Hepatocyte (in vitro differentiated cells): ENCODE data around the gene PRND. TPM values are rescaled to one million over a fixed set of nuclear protein-coding genes. Genes with fewer than 3 reads are reported as not detected.

ENCODE experiments used
- DNase-seq: peaks from one replicate; pipeline ENCODE4 v3.0.0-alpha.2; 2016; ENCODE audit warnings: low spot score
- H2AFZ ChIP-seq: fragments of 200-600 bp; sonication (generic); 2 replicates; pipeline ENCODE4 v1.6.0; 2016; ENCODE audit warnings: antibody characterized with exemption, mild to moderate bottlenecking
- H3K27ac ChIP-seq: fragments of 200-600 bp; sonication (generic); 2 replicates; pipeline ENCODE4 v1.5.1; 2016; ENCODE audit warnings: mild to moderate bottlenecking
- H3K27me3 ChIP-seq: fragments of 200-600 bp; sonication (generic); 2 replicates; pipeline ENCODE4 v1.6.1; 2016
- H3K36me3 ChIP-seq: fragments of 200-600 bp; sonication (generic); replicated peaks from 2 replicates; pipeline ENCODE4 v1.5.1; 2016; ENCODE audit warnings: low read depth; ENCODE audit not compliant: insufficient read depth
- H3K4me1 ChIP-seq: fragments of 200-600 bp; sonication (generic); 2 replicates; pipeline ENCODE4 v1.5.1; 2016; ENCODE audit warnings: mild to moderate bottlenecking, moderate library complexity; ENCODE audit not compliant: insufficient read depth
- H3K4me2 ChIP-seq: fragments of 200-600 bp; sonication (generic); 2 replicates; pipeline ENCODE4 v1.6.0; 2016
- H3K4me3 ChIP-seq: fragments of 200-600 bp; sonication (generic); 2 replicates; pipeline ENCODE4 v1.5.1; 2016; ENCODE audit warnings: mild to moderate bottlenecking
- H3K79me2 ChIP-seq: fragments of 200-600 bp; sonication (generic); 2 replicates; pipeline ENCODE4 v1.6.0; 2017; ENCODE audit warnings: mild to moderate bottlenecking
- H3K9me2 ChIP-seq: fragments of 200-600 bp; sonication (generic); replicated peaks from 2 replicates; pipeline ENCODE4 v1.6.0; 2017; ENCODE audit warnings: mild to moderate bottlenecking; ENCODE audit not compliant: insufficient read depth
- H3K9me3 ChIP-seq: fragments of 200-600 bp; sonication (generic); 2 replicates; pipeline ENCODE4 v1.5.1; 2016; ENCODE audit warnings: low read depth, mild to moderate bottlenecking
- H4K20me1 ChIP-seq: fragments of 200-600 bp; sonication (generic); 2 replicates; pipeline ENCODE4 v1.6.0; 2016; ENCODE audit warnings: mild to moderate bottlenecking; ENCODE audit not compliant: insufficient read depth, poor library complexity, severe bottlenecking
- EZH2 ChIP-seq: fragments of 200-600 bp; sonication (generic); IDR thresholded peaks from 2 replicates; pipeline ENCODE4 v1.6.1; 2016; ENCODE audit warnings: antibody characterized with exemption, mild to moderate bottlenecking, borderline replicate concordance
- EZH2phosphoT487 ChIP-seq: fragments of 200-600 bp; sonication (generic); IDR thresholded peaks from one replicate; pipeline ENCODE4 v1.6.1; 2018; ENCODE audit warnings: antibody characterized with exemption, mild to moderate bottlenecking, low read depth, moderate library complexity; ENCODE audit not compliant: unreplicated experiment, severe bottlenecking
- WGBS: methylation state at CpG from one replicate; pipeline ENCODE4 v1.1.6; 2016; ENCODE audit warnings: low lambda C conversion rate; ENCODE audit errors: missing lambda C conversion rate; 5-methylcytosine and 5-hydroxymethylcytosine counted together
- polyA plus RNA-seq: library from polyadenylated mRNA; unstranded; fragments of >200 nt; fragmentation: Nextera tagmentation; extraction: Ambion mirVana; gene quantifications from 2 replicates; pipeline ENCODE4 v1.2.1, GENCODE V29; 2016
- total RNA-seq: library from RNA; depleted of rRNA; stranded (reverse); fragments of >200 nt; gene quantifications from 2 replicates; pipeline ENCODE4 v1.2.3, GENCODE V29; 2014
- TF ChIP-seq, protein P1 (sequence below): fragments of 200-600 bp; sonication (generic); IDR thresholded peaks from 2 replicates; pipeline ENCODE4 v1.5.1; 2016; ENCODE audit warnings: antibody characterized with exemption, mild to moderate bottlenecking; ENCODE audit not compliant: poor library complexity

The PRND gene
- total and polyA plus RNA-seq, 2 experiments from 2014 or later, result 0.34 to 0.70 TPM

DNA sequence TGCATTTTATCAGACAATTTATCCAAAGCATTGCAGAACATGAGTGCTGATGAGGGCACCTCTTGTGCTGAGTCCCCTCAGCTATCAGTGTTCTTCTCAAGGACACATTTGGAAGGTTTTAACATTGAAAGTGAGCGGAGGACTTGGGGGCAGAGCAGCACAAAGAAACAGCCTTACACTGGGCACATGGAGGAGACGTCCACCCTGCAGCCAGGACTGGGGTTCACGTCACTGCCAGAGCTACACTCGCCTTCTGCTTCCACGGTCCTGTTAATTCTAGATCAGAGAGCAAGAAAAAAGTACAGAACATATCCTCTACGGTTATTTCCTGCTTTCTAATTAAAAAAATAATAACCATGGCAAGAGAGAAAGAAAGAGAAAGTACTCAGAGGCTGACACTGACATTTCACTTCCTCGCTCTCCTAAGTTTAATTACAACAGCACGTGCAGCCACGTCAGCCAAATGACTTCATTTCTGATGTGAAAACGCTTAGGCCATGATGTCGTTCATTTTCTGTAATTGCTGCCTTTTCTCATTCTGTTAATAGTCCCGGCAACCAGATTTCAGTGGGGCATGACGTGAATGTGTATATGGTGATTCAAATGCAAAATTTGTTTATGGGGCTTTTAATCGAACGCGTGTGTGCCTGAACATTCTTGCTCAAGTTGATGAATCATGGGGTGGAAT is 5.1 kb downstream of the PRND start:
- no peaks in the 10 kb centered on the region for H4K20me1 ChIP-seq
- no peak for TF ChIP-seq EZH2phosphoT487
- TF ChIP-seq EZH2, result no peak
- TF ChIP-seq, protein P1, sequence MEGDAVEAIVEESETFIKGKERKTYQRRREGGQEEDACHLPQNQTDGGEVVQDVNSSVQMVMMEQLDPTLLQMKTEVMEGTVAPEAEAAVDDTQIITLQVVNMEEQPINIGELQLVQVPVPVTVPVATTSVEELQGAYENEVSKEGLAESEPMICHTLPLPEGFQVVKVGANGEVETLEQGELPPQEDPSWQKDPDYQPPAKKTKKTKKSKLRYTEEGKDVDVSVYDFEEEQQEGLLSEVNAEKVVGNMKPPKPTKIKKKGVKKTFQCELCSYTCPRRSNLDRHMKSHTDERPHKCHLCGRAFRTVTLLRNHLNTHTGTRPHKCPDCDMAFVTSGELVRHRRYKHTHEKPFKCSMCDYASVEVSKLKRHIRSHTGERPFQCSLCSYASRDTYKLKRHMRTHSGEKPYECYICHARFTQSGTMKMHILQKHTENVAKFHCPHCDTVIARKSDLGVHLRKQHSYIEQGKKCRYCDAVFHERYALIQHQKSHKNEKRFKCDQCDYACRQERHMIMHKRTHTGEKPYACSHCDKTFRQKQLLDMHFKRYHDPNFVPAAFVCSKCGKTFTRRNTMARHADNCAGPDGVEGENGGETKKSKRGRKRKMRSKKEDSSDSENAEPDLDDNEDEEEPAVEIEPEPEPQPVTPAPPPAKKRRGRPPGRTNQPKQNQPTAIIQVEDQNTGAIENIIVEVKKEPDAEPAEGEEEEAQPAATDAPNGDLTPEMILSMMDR, result no peak
- no peaks in the 10 kb centered on the region for H3K9me3 ChIP-seq
- H3K9me2 ChIP-seq, result no peaks in the 10 kb centered on the region
- no peak overlapping the region for H3K4me2 ChIP-seq
- 72% methylated on average over 16 of the region's 16 CpGs for WGBS
- H3K27ac ChIP-seq, result no peak overlapping the region
- H2AFZ ChIP-seq, result no peak overlapping the region
- no peaks in the 10 kb centered on the region for H3K4me1 ChIP-seq
- DNase-seq, result no peak
- no peaks in the 10 kb centered on the region for H3K79me2 ChIP-seq
- no peak overlapping the region for H3K4me3 ChIP-seq
- no peaks in the 10 kb centered on the region for H3K36me3 ChIP-seq
- peaks cover 4% of the 10 kb centered on the region for H3K27me3 ChIP-seq

DNA sequence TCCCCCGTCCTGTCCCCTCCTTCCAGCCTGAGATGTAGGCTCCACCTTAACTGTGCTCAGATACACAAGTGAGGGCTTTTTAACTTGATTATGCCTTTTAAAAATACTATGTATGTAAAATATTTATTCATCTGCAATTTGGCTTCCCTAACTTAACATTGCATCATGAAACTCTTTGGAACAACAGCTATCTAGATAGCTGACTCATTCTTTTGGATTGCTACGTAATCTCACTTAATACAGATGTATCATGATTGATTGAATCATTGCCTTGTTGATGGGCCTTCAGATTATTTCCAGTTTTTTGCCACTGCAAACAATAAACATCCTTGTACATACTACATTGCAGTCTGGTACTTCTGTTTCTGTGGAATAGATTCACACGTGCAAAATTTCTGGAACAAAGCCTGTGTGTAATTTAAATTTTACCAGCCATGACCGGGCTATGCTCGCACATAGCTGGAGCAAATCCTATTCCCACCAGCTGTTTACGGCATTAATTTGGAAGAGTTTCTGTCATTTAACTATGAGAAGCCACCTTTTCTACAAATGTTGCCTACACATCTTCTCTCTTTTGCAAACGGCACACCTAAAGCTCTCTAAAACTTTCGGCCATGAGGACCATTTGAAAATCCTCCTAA is 6.5 kb downstream of the PRND start:
- 87% methylated on average over 8 of the region's 8 CpGs for WGBS
- H3K79me2 ChIP-seq, result no peaks in the 10 kb centered on the region
- H3K9me2 ChIP-seq, result no peaks in the 10 kb centered on the region
- H3K9me3 ChIP-seq, result no peaks in the 10 kb centered on the region
- no peaks in the 10 kb centered on the region for H4K20me1 ChIP-seq
- H3K4me2 ChIP-seq, result no peak overlapping the region
- no peak overlapping the region for H3K27ac ChIP-seq
- DNase-seq, result no peak
- no peak overlapping the region for H2AFZ ChIP-seq
- no peak overlapping the region for H3K4me3 ChIP-seq
- TF ChIP-seq EZH2, result no peak
- no peak for TF ChIP-seq EZH2phosphoT487
- TF ChIP-seq, protein P1, result no peak
- no peaks in the 10 kb centered on the region for H3K4me1 ChIP-seq
- H3K36me3 ChIP-seq, result no peaks in the 10 kb centered on the region
- no peaks in the 10 kb centered on the region for H3K27me3 ChIP-seq

DNA sequence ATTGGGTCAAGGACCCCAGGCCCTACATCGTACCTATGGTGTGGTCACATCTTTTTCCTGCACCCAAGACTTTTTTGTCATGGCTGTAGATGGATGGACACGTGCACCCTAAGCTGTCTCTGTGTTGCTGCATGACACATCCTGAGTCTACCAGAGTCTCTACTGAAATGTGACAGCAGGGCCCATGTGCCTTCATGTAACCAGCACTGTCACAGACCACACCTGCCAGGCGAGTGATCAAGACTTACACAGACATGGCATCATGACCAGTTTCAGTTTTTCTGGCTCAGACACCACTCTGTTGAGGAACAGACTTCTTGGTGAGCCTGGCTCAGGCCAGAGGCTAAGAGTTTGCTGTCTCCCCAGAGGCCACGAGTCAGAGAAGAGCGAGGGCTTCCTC is 7.6 kb downstream of the PRND start:
- no peaks in the 10 kb centered on the region for H4K20me1 ChIP-seq
- H3K4me2 ChIP-seq, result no peak overlapping the region
- TF ChIP-seq, protein P1, result no peak
- TF ChIP-seq EZH2phosphoT487 (no peak), EZH2 (no peak)
- DNase-seq, result no peak
- H3K36me3 ChIP-seq, result no peaks in the 10 kb centered on the region
- no peaks in the 10 kb centered on the region for H3K4me1 ChIP-seq
- H3K4me3 ChIP-seq, result no peak overlapping the region
- no peaks in the 10 kb centered on the region for H3K9me2 ChIP-seq
- no peak overlapping the region for H2AFZ ChIP-seq
- H3K27me3 ChIP-seq, result no peaks in the 10 kb centered on the region
- WGBS, result 80% methylated on average over 5 of the region's 5 CpGs
- no peaks in the 10 kb centered on the region for H3K79me2 ChIP-seq
- no peak overlapping the region for H3K27ac ChIP-seq
- H3K9me3 ChIP-seq, result no peaks in the 10 kb centered on the region
